ENCODE data around the gene SLC30A10.

DNA sequence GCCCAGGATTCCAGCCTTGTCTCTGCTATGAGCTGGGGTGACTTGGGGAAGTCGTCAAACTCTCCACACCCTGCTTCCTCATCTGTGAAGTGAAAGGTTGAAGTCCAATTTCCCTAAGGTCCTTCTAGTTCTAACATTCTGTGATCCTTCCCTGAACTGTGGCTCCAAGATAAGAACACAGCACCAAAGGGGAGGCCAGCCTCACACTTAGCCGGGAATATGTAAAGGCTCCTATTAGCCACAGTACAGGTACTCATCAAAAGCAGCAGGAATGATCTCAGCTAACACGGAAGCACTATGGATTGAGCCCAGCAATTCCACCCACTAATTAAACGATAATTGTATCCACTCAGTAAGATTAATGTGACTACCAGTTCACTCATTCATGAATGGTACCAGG, 4.0 kb downstream of the SLC30A10 start:
- TF ChIP-seq, protein P1, sequence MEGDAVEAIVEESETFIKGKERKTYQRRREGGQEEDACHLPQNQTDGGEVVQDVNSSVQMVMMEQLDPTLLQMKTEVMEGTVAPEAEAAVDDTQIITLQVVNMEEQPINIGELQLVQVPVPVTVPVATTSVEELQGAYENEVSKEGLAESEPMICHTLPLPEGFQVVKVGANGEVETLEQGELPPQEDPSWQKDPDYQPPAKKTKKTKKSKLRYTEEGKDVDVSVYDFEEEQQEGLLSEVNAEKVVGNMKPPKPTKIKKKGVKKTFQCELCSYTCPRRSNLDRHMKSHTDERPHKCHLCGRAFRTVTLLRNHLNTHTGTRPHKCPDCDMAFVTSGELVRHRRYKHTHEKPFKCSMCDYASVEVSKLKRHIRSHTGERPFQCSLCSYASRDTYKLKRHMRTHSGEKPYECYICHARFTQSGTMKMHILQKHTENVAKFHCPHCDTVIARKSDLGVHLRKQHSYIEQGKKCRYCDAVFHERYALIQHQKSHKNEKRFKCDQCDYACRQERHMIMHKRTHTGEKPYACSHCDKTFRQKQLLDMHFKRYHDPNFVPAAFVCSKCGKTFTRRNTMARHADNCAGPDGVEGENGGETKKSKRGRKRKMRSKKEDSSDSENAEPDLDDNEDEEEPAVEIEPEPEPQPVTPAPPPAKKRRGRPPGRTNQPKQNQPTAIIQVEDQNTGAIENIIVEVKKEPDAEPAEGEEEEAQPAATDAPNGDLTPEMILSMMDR (IDR thresholded peaks at IDR 0.05): no peak
- TF ChIP-seq POLR2A (IDR thresholded peaks at IDR 0.05): no peak
- TF ChIP-seq POLR2AphosphoS5 (IDR thresholded peaks at IDR 0.05; ENCODE audit: insufficient read depth in 1 of 2, low read depth in 1 of 2): no peak
